Activated T-cell treated with anti-CD3 and anti-CD28 coated beads for 24 hours (primary cell): ENCODE measurements around the gene PDGFD.

Source experiments
- DNase-seq: peaks from one replicate; pipeline ENCODE4 v3.0.0-alpha.2; 2020; ENCODE audit warnings: low read depth

Gene PDGFD

DNA sequence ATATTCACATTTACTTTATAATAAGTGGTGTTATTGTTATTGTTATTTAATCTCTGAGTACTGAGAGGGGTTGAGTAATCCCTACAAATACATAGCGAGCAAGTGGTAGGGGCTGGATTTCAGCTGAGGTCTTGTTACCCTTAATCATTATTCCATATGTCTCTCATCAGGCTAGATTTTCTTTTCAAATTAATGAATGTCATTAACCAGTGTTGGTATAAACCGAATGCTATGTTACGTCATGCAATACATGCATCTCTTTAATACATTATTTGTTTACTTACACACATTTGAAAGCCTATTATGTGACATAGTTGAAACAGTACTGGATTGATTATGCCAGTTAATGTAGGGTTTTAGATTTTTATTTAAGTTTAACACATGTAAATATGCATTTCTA lies 18.9 kb downstream of the PDGFD start:
- no peak for DNase-seq

DNA sequence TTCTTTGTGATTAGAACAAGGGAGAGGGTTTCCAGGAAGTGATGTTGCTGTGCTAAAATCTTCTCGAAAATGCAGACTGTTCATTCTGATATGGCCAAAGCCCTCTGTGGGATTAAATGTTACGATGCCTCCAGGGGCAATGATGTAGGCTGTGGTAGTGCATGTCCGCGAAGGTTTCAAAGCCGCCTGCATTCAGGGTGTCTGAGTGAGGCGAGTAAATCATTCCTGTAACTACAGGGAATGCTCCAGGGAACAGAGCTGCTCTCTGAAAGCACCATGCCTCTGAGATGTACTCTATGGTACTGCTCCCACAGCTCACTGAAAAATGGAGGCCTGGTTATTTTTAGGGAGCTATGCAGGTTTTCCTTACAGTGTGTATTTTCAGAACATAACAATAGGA lies 21.2 kb downstream of the PDGFD start:
- no peak for DNase-seq

DNA sequence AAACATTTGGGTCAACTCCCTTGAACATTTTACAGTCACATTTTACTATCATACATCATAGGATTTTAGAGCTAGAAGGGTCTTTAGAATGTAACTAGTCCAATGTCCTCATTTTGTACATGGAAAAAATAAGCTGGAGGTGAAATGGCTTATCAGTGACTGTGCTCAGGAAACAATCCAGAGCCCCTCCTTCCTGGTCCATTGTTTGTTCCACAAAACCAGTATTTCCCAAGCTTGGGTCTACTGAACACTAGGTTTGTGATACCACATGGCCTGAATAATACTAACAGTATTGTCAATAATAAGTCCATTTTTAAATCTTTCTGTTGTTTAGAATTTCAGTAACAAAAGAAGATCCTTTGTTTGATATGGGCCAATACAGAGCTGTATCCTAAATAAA lies 27.1 kb downstream of the PDGFD start:
- DNase-seq = no peak

DNA sequence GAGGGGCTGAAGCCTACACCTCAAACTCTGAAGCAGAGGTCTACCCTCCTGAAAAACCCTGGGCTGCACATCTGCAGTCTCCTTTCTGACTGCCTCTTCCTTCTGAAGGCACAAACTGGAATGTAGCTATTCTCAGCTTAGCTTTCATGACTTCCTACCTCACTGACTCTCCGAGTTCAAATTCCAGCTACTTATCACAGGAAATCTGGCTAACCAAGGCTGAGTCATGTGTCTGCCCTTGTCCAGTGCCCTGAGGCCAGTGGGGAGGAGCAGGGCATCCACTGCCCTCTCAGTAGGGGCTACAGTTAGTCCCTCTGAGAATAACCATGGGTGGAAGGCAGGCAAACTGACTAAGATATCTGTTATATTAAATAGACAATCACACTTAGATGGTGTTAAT lies 29.2 kb downstream of the PDGFD start:
- DNase-seq = no peak

DNA sequence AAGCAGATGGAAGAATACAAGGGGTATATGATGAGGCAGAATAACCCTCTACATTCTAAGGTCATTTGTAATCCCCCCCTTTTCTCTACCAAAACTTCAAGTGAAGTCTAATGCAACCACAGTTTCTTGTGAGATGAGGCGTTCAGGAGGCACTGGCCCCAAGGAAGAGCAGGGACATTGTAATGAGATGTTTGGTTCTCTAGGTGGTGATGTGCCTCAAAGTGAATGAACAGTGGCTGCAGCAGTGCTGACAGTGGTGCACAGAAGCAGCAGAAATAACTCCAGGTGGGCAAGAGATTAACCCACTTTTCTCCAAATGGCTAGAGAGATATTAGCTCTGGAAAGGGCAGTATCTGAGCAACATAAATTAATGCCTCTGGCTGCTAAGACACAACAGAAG lies 33.8 kb downstream of the PDGFD start:
- no peak for DNase-seq

DNA sequence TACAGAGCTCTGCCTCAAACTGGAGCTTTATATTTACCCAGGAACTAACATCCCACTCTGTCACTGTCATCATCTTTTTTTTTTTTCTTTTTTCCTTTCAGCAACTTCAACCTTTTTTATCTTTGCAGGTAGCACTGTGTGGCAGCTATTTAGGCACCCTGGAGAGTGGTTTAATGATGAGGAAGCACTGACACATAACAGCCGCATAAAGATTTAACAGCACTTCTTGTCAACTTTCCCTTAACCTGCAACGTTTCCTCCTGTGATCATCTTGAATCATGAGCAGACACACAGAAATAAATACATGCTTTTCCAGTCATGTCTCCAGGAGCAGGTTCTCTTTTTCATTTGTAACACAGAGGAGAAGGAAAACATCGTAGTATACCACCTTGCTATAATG lies 34.8 kb downstream of the PDGFD start:
- no peak for DNase-seq

DNA sequence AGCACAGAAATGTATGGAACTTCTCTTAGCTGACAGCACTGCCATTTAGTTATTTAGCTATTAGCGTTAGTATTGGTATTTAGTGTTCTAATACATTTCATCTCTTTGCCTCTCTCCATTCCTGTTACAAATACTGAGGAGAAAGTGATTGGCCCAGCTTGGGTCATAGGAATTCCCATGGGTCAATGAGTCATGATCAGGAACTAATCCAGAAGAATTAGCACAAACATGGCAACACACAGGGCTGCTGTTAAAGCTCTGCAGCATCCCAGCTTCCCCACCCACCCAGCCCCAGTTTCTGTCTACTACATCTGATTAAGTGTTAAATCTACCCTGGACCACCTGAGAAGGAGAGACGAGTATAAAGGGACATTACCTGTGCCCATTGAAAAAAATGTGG lies 36.1 kb downstream of the PDGFD start:
- no peak for DNase-seq

DNA sequence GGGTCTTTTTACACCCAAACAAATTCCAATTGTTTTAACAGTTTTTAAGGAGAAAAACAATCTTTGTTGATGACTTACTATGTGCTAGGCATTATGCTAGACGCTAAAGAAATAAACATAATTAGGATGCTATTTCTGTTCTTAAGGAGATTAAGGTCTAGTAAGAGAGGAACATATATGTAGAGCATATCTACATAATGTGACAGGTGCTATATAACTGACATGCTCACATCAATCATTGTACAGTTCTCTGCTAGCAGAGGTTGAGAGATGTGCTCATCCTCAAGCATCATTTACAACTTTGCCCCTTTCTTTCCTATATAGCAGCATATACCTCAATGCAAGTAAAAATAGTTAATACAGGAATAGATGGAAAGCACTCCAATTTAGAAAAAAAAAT lies 37.5 kb downstream of the PDGFD start:
- DNase-seq = no peak

DNA sequence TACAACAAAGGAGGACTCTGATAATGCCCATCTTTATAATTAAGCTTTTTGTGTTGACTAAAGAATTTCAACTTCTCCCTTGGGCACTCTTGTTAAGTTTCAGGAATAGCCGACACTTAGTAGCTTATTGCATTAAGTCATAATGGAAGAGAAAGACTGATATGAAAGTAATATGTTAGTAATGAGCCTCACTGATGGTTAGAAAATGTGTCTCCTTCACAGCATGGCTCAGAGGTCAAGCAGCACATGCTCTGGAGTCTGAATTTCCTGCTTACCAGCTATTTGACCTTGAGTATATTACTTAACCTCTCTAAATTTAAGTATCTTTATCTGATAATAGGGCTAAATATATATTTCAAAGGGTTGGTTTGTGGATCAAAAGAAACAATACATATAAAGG lies 39.0 kb downstream of the PDGFD start:
- DNase-seq = no peak

DNA sequence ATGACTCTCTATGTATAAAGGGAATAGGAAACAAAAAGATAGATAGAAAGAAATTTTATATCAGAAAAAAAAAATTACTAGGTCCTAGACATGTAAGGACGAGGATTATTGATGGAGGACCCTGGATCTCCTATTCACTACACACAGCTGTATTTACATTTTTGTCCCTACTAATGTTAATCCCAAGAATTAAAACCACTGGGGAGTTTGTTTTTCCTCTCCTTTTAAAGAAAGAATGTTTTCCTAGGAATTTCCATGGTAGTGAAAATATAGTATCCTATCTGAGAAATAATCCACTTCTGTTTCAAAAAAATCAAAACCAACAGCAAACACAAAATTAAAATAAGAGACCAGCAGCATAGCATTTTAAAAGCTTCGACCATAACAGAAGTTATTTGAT lies 41.1 kb downstream of the PDGFD start:
- no peak for DNase-seq

DNA sequence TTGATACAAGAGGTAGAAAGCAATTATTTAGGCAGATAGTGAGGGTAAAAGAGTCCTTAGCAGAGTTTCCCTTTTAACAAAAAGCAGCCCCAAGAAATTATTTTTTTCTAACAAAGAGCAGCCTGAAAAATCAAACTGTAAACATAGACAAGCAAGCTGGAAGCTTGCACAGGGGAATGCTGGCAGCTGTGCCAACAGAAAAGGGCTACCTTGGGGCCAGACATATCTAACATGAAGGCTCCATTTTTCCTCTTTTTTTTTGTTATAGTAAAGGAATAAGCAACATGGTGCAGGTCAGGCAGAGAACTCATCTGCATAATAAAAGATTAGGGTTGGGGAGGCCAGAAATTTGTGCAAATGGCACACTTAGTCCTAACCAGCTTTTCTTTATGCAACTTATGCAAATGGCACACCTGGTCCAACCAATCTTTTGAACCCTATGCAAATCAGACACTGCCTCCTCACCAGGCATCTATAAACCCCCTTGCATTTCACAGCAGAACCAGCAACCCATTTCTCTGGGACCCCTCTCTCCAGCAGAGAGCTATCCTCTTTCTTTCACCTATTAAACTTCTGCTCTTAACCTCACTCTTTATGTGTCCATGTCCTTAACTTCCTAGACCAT lies 41.8 kb downstream of the PDGFD start:
- DNase-seq = no peak

DNA sequence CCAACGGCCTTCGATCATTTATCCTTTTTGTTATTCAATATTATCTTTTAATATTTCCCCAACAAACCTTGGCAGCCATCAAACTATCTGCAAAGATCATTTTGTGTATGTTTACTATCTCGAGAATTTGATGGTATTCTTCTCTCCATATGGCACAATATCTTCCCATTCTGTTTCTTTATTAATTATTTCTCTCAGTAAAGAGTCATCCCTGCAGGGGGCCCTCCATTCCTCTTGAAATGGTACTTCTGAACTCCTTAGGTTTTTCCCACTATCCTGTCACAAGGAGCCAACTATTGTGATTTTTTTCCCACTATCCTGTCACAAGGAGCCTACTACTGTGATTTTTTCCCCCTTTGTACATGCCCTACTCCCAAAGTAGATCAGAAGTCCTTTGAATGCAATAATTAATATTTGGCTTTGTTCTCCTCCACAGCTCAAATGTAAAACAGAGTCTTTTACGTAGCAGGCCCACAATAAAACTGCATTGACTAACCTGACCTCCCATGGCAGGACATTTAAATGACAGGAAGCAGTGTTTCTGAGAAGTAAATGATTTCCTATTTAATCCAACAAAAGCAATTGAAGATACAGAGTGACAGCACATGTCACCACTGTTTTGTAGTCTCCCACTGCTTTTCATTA lies 43.3 kb downstream of the PDGFD start:
- no peak for DNase-seq

DNA sequence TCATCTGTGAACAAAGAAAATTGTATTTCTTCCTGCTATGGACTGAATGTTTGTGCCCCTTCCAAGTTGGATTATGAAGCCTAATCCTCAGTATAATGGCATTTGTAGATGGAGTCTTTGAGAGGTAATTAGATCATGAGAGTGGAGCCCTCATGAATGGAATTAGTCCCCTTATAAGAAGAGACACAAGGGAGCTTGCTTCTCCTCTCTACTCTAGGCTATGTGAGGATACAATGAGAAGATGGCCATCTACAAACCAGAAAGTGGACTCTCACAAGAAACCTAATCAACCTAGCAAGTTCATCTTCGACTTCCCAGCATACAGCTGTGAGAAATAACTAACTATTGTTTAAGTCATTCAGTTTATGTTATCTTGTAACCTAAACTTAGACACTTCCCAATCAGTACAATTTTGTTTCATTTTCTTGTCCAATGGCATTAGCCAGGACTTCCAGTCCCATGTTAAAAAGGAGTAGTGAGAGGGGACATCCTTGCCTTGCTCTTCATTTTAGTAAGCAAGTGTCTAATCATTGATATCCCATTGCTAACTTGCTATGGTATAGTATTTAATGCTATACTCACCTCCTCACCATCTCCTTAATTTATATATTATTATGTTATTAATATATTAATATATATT lies 45.7 kb downstream of the PDGFD start:
- DNase-seq = no peak

DNA sequence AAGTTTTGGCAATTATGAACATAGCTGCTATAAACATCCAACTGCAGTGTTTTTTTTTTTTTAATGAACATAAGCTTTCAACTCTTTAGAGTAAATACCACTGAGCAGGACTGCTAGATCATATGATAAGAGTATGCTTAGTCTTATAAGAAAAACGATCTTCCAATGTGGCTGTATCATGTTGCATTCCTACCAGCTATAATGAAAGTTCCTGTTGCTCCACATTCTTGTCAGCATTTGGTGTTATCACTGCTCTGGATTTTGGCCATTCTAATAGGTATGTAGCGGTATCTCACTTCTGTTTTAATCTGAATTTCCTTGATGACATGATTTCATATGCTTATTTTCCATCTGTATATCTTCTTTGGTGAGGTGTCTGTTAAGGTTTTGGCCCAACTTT lies 50.4 kb downstream of the PDGFD start:
- no peak for DNase-seq

DNA sequence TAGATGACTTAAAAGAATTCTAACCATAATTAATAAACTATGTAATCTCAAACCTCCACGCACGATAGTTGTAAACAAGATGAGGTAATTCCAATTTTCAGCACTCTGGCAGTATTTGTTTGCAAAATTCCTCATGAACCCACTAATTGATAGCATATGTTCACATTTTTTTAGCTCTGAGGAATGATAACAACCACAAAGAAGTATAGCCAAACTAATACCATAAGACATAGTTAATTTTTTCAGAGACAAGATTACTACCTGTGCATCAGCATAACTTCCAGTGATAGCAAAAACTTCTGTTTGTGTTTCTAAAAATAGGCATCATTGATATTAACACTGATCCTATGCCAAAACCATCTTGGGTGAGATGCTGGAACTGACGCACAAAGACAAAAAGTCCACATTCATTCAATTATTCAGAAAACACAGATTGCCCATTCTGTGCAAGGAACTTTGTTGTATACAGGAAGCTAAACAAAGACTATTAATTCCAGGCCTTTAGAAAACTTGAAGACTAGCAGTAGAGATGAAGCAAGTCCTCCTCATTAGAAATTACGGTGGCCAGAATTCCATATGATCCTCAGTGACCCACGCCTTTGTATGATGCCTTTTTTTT lies 57.7 kb downstream of the PDGFD start:
- no peak for DNase-seq

DNA sequence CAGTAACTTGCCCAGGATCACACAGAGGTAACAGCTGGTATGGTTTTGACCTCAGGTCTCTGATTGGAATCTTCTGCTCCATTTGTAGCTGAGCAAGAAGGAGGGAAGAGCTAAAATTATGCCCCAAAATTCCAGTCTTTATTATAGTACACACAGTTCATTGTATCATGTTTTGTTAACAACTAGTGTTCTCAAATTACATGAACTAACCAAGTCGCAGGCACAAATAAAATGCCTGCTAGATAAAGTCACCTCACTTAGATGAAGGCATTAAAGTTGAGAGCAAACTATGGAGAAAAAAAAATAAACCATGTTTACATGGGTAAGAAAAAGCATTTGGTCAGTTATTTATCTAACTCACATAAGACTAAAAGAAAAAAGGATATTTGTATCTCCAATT lies 58.8 kb downstream of the PDGFD start:
- no peak for DNase-seq

DNA sequence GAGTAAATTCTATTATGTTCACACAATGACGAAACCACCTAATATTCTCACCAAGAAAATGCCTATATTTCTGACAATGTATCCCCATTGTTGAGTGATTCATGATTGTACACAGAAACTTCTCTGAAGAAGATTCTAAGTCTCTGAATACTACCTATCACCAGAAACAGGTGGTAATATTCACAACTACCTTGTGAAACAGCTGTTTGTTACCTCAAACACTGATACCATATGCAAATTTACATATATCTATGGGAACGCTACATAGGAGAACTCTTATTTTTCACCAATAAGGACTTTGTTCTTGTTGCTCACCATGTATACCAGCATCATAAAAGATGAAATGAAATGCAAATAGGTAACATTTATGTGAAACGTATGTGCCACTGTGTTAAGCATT lies 59.3 kb downstream of the PDGFD start:
- no peak for DNase-seq

DNA sequence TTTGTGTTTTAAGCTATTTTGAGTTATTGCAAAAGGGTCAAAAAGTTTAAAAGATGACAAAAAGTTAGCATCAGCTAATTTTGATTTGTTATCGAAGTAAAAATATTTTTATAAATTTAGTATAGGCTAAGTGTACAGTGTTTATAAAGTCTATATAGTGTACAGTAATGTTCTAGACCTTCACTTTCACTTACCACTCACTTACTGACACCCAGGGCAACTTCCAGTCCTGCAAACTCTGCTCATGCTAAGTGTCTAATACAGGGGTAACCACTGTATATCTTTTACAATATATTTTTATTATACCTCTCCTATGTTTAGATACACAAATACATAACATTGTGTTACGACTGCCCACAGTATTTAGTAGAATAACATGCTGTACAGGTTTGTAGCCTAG lies 59.7 kb downstream of the PDGFD start:
- DNase-seq = no peak

DNA sequence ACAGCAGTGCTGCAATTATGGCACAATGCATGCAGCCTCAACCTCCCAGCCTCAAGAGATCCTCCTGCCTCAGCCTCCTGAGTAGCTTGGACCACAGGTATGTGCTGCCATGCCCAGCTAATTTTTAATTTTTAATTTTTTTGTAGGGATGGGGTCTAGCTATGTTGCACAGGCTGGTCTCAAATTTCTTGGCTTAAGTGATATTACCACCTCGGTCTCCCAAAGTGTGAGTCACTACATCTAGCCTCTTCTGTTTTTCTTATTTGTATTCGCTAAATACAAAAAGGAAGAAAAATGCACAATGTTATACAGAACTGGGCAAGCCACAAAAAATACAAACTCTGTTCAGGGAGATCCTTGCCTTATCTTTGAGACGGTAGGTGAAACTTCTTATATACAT lies 65.4 kb downstream of the PDGFD start:
- no peak for DNase-seq

DNA sequence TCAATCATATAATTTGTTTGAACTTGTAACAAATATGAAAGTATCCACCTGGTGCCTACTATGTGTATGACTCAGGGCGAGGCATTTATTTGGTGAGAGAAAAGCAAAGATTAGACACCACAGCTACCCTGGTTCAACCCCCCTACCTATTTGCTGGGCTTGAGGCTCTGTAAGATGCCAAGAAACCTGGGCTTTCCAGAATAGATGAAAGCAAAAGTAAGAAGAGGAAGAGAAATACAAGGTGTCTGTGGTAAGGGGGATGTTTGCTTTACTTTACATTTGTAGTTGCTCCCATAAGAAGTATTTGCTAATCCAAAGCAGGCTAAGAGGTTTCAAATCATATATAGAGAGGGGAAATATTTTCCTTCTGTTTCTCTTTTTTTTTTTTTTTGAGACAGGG lies 65.8 kb downstream of the PDGFD start:
- no peak for DNase-seq

DNA sequence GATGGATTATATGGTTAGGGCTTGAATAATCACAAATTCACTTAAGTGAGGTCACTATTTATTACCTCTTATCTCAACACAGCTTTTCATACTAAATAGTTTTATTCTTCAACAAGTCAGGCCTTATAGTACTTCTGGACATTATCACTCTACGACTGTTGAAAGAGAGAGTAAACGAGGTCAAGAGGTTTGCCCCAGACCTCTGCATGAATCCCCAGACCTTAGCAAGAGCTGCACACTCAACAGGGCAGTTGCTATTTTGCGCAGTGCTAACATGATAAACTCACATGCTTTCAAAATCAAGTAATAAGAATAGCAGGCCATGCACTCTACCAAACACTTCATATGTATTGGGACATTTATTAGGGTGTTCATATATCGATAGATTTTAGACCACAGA lies 67.0 kb downstream of the PDGFD start:
- DNase-seq = no peak

DNA sequence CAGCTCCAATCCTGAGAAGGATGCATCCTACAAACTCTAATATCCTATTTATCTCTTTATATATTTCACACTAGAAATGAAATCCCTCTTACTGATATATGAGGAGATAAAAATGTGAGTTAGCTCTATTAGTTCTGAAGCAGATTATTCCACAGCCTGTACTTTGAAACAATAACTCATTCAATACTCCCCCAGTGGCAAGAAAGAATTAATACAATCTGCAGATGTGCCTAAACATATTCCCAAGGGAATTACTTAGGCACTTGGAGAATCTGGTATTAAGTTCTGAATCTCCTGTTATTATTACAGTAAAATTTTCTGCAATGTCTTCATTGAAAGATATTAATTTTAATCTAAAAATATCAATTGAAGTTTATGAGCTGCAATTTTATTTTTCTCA lies 68.2 kb downstream of the PDGFD start:
- DNase-seq = no peak

DNA sequence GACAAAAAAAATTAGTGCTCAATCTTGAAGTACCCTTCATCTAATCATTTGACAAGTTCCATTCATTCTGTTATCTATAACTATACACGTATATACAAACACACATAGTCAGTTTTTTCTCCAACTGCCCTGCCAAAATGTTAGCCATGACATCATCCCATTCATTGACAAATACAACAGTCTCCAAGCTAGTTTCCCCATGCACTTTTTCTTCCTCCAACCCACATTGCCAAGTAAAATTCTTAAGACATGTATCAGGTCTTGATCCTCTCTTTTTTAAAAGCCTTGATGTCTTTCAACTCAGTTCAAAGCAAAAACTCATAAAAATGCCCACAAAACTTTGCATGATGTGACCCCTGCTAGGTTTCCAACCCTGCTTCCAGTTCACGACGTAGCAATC lies 69.4 kb downstream of the PDGFD start:
- DNase-seq = no peak
